GM12891 (cell line): ENCODE measurements around the gene ARL8B.

Experiments
- DNase-seq: peaks from one replicate; pipeline ENCODE4 v3.0.0; 2011; ENCODE audit warnings: low spot score; ENCODE audit not compliant: insufficient read length
- FAIRE-seq: peaks from 2 replicates; lab custom pipeline; 2011; peaks lifted over from hg19 to GRCh38; lab: Jason Lieb, UNC
- PAX5 ChIP-seq: IDR thresholded peaks from 2 replicates; pipeline ENCODE4 v1.6.1; 2011; ENCODE audit warnings: low read length, moderate library complexity, mild to moderate bottlenecking; ENCODE audit not compliant: insufficient read depth, severe bottlenecking
- POLR2A ChIP-seq: IDR thresholded peaks from 2 replicates; pipeline ENCODE4 v1.6.1; 2011; ENCODE audit warnings: low read depth, low read length, control low read depth
- POLR2AphosphoS5 ChIP-seq: IDR thresholded peaks from 2 replicates; pipeline ENCODE4 v1.6.1; 2011; ENCODE audit warnings: low read depth, low read length, control low read depth
- POU2F2 ChIP-seq: IDR thresholded peaks from 2 replicates; pipeline ENCODE4 v1.6.1; 2011; ENCODE audit warnings: low read depth, mild to moderate bottlenecking, control low read depth, low read length, moderate library complexity
- SPI1 ChIP-seq: IDR thresholded peaks from 2 replicates; pipeline ENCODE4 v1.6.1; 2011; ENCODE audit warnings: low read depth, low read length, control low read depth
- TAF1 ChIP-seq: IDR thresholded peaks from 2 replicates; pipeline ENCODE4 v1.6.1; 2011; ENCODE audit warnings: low read depth, low read length, control low read depth

The ARL8B gene

GRCh38 chr3:5192571-5193365 lies 70.7 kb downstream of the ARL8B start:
- TF ChIP-seq SPI1: peak; percentile 43; the same call in 1 of the 2 replicates
- TF ChIP-seq POLR2A: no peak
- TF ChIP-seq POU2F2: no peak
- FAIRE-seq (no peak), DNase-seq (no peak)

DNA sequence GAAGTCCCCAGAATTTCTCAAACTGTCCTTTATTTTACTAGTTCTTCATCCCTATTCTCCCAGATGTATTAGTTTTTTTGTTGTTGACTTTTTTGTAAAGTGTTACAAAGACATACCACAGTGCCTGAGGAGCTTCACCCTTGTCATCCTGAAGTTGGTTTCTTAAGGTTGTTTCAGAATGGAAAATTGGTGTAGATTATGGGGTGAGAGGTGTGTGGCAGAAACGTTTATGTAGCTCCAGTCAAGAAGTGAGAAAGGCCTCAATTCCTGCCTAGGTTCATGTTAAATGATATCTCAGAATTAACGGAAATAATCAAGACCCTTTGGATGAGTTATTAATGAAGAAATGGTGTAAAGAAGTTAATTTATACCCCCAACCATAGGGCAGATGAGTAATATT lies 72.2 kb downstream of the ARL8B start:
- no peak for FAIRE-seq
- no peak for TF ChIP-seq POU2F2
- no peak for TF ChIP-seq PAX5
- no peak for TF ChIP-seq TAF1
- no peak; the same call in 1 of the 2 replicates for TF ChIP-seq POLR2A
- TF ChIP-seq SPI1: no peak
- TF ChIP-seq POLR2AphosphoS5: no peak
- DNase-seq: no peak

- TF ChIP-seq POLR2AphosphoS5 (no peak), PAX5 (no peak), SPI1 (no peak), TAF1 (no peak), POU2F2 (no peak), POLR2A (no peak; the same call in 1 of the 2 replicates)
- peak; percentile 65 for FAIRE-seq
- DNase-seq: no peak
Observed at GRCh38 chr3:5194801-5195509, 72.9 kb downstream of the ARL8B start.

DNA sequence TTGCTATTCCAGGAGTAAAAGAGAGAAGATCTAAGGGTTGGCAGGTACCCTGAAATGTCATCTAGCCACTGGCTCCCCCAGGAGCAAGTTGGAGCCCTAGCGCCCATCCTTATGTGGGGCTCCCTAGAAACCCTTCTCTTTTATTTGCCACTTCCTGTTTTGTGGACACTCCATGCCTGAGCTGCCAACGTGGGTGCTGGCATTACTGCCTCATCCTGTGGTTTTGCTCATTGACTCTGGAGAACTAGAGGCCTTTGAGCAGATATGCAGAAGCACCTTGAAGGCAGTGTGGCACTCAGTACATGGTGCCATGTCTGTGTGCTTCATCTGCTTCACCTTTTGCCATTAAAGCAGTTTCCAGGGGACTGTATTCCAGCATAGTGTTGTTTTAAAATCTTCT lies 73.5 kb downstream of the ARL8B start:
- no peak for TF ChIP-seq TAF1
- TF ChIP-seq SPI1: peak; percentile 82
- DNase-seq: no peak
- no peak for FAIRE-seq

GRCh38 chr3:5197022-5197421 lies 74.9 kb downstream of the ARL8B start:
- FAIRE-seq: no peak
- DNase-seq: no peak
- TF ChIP-seq POLR2AphosphoS5 (no peak), POU2F2 (no peak), TAF1 (no peak), POLR2A (no peak), SPI1 (no peak), PAX5 (no peak)

GRCh38 chr3:5197470-5198312 lies 75.6 kb downstream of the ARL8B start:
- FAIRE-seq: peak; percentile 86
- no peak for DNase-seq
- no peak; the same call in 1 of the 2 replicates for TF ChIP-seq TAF1
- peak; percentile 84 for TF ChIP-seq SPI1

GRCh38 chr3:5198313-5198677 lies 76.2 kb downstream of the ARL8B start:
- DNase-seq: no peak
- no peak for TF ChIP-seq POLR2A

GRCh38 chr3:5198986-5199731 lies 77.1 kb downstream of the ARL8B start:
- FAIRE-seq: peak; percentile 87
- DNase-seq: no peak
- TF ChIP-seq POU2F2 (0 out of 2 replicates have a peak, but pooled peaks have one; percentile 26), PAX5 (no peak), SPI1 (peak; percentile 96), POLR2AphosphoS5 (0 out of 2 replicates have a peak, but pooled peaks have one; percentile 25)

More at GRCh38 chr3:5198313-5198677, 76.2 kb downstream of the ARL8B start:
- FAIRE-seq: peak; percentile 41

GRCh38 chr3:5201536-5201935 lies 79.4 kb downstream of the ARL8B start:
- no peak for TF ChIP-seq TAF1
- no peak for TF ChIP-seq POLR2AphosphoS5
- no peak for TF ChIP-seq PAX5
- TF ChIP-seq SPI1: no peak
- TF ChIP-seq POU2F2: no peak
- DNase-seq (no peak), FAIRE-seq (no peak)
